Measurements from ENCODE around the gene SRSF10.

Gene SRSF10

GRCh38 chr1:23914921-23915320, 65.2 kb downstream of the SRSF10 start:
- DNase-seq (ENCODE audit: low read depth, low spot score) = no peak
- H3K4me3 ChIP-seq (ENCODE audit: low read depth, low read length) = no peak overlapping the region
- in situ Hi-C loops (cut with HindIII; ENCODE audit: low sequenced_read_pairs) = no loop called here
- TF ChIP-seq CTCF (IDR thresholded peaks at IDR 0.05; ENCODE audit: low read depth, low read length) = no peak
